IPS-20b (cell line): ENCODE measurements around the gene NUFIP2.
"Not testable (repeated sequence)": the region's sequence is repeated elsewhere in the genome, so short reads cannot be mapped to it uniquely, and the experiment has no call there.

Source experiments
- H3K27ac ChIP-seq: one replicate; pipeline ENCODE4 v1.5.1; 2013; ENCODE audit warnings: low read length
- H3K27me3 ChIP-seq: 2 replicates; pipeline ENCODE4 v1.6.1; 2013; ENCODE audit warnings: mild to moderate bottlenecking, low read length, inconsistent platforms; ENCODE audit not compliant: insufficient read depth
- H3K36me3 ChIP-seq: 2 replicates; pipeline ENCODE4 v1.6.1; 2013; ENCODE audit warnings: low read depth, mild to moderate bottlenecking, inconsistent platforms, low read length, moderate library complexity; ENCODE audit not compliant: insufficient read depth
- H3K4me1 ChIP-seq: 2 replicates; pipeline ENCODE4 v1.6.1; 2013; ENCODE audit warnings: mild to moderate bottlenecking, control low read depth, inconsistent platforms, low read length, moderate library complexity; ENCODE audit not compliant: insufficient read depth
- H3K4me3 ChIP-seq: 2 replicates; pipeline ENCODE4 v1.5.1; 2013; ENCODE audit warnings: mild to moderate bottlenecking, low read length, inconsistent platforms
- H3K9ac ChIP-seq: 2 replicates; pipeline ENCODE4 v1.6.1; 2013; ENCODE audit warnings: low read depth, mild to moderate bottlenecking, inconsistent platforms, low read length, moderate library complexity
- H3K9me3 ChIP-seq: 2 replicates; pipeline ENCODE4 v1.6.1; 2013; ENCODE audit warnings: mild to moderate bottlenecking, low read depth, low read length, inconsistent platforms; ENCODE audit not compliant: insufficient read depth

NUFIP2 gene, protein sequence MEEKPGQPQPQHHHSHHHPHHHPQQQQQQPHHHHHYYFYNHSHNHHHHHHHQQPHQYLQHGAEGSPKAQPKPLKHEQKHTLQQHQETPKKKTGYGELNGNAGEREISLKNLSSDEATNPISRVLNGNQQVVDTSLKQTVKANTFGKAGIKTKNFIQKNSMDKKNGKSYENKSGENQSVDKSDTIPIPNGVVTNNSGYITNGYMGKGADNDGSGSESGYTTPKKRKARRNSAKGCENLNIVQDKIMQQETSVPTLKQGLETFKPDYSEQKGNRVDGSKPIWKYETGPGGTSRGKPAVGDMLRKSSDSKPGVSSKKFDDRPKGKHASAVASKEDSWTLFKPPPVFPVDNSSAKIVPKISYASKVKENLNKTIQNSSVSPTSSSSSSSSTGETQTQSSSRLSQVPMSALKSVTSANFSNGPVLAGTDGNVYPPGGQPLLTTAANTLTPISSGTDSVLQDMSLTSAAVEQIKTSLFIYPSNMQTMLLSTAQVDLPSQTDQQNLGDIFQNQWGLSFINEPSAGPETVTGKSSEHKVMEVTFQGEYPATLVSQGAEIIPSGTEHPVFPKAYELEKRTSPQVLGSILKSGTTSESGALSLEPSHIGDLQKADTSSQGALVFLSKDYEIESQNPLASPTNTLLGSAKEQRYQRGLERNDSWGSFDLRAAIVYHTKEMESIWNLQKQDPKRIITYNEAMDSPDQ

DNA sequence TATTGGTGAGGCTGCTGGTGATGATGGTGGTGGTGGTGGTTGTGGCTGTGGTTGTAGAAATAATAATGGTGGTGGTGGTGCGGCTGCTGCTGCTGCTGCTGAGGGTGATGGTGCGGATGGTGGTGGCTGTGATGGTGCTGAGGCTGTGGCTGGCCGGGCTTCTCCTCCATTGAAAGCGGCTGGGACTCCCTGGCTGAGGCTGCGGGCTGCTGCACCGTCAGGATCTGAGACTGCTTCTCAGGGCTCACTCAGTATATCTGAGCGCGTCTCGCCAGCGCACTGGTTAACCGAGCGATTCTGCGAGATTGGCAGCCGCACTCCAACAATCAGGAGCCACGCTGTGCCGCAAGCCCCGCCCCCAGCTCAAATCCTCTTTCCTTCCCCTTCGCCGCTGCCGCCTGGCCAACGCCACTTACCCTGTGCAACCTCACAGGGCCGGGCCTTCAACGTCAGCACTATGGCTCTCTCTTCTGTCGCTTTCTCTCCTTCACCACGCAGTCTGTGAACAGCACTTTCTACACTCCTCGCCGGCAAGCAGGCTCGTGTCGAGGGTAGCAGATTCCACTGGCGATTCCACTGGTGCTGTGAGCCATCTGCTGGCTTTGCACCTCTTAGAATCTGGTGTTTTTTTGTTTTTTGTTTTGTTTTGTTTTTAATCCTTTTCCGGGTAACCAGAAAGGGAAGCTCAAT lies at the start of gene NUFIP2:
Gene NUFIP2, minus strand, starts transcription at position 259 of the 690 bp plus-strand sequence. Its CDS starts 89 bp downstream, at position 170.
- Histone ChIP-seq H3K9ac (peak within 1 kb of the TSS; percentile 97), H3K9me3 (no peaks in the 10 kb centered on the region), H3K27me3 (no peaks in the 10 kb centered on the region), H3K4me3 (peak within 1 kb of the TSS; percentile 95), H3K27ac (peak within 1 kb of the TSS; percentile 93), H3K36me3 (peaks cover 18% of the 10 kb centered on the region), H3K4me1 (peaks cover 5% of the 10 kb centered on the region; the same call in 1 of the 2 replicates)

DNA sequence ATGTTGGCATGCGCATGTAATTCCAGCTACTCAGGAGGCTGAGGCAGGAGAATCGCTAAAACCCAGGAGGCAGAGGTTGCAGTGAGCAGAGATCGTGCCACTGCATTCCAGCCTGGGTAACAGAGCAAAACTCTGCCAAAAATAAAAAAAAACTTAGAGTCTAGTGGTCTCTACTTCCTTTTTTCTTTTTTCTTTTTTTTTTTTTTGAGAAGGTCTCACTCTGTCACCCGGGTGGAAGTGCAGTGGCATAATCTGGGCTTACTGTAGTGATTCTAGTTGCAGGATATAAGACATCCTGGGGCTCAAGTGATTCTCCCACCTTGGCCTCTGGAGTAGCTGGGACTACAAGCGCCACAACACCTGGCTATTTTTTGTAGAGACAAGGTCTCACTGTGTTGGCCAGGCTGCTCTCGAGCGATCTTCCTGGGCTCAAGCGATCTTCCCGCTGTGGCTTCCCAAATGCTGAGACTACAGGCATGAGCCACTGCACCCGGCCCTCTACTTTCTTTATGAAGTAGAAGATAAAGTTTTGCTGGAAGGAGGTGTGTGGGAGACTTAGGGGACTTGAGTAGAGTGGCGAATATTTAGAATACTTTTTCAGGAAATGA lies 48.3 kb upstream of the NUFIP2 start:
- no peaks in the 10 kb centered on the region for H3K4me1 ChIP-seq
- H3K27ac ChIP-seq: no peak overlapping the region
- H3K27me3 ChIP-seq: no peaks in the 10 kb centered on the region
- H3K4me3 ChIP-seq: no peak overlapping the region
- no peak overlapping the region for H3K9ac ChIP-seq
- H3K36me3 ChIP-seq: no peaks in the 10 kb centered on the region
- no peaks in the 10 kb centered on the region for H3K9me3 ChIP-seq

DNA sequence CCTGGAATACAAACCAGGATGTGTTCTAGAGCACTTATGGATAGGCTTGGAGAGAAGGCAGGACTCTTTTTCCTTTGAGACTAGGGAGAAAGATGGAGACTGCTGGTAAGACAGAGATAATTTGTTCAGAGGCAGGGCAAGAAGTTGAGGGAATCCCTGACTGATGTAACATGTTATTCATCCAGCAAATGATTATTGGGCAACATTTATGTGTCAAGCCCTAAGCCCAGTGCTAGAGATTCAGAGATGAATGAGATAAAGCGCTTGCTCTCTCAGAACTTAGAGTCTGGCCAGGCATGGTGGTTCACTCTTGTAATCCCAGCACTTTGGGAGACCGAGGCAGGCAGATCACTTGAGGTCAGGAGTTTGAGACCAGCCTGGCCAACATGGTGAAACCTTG lies 47.8 kb upstream of the NUFIP2 start:
- Histone ChIP-seq H3K36me3 (no peaks in the 10 kb centered on the region), H3K9ac (no peak overlapping the region), H3K27me3 (no peaks in the 10 kb centered on the region), H3K4me3 (no peak overlapping the region), H3K4me1 (no peaks in the 10 kb centered on the region), H3K9me3 (no peaks in the 10 kb centered on the region), H3K27ac (no peak overlapping the region)

DNA sequence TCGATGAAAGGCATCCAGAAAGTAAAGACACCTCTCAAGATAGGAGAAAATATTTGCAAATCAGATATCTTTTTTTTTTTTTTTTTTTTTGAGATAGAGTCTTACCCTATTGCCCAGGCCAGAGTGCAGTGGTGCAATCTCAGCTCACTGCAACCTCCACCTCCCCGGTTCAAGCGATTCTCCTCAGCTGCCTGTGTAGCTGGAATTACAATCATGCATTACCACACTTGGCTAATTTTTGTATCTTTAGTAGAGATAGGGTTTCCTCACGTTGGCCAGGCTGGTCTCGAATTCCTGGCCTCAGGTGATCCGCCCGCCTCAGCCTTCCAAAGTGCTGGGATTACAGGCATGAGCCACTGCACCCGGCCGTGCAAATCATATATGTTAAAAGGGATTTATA lies 45.1 kb upstream of the NUFIP2 start:
- H3K4me3 ChIP-seq, H3K9ac ChIP-seq, H3K9me3 ChIP-seq, H3K27ac ChIP-seq, H3K4me1 ChIP-seq, H3K27me3 ChIP-seq, H3K36me3 ChIP-seq: not testable (repeated sequence)

GRCh38 chr17:29331708-29332085 lies 37.7 kb upstream of the NUFIP2 start:
- no peak overlapping the region for H3K9ac ChIP-seq
- H3K27me3 ChIP-seq: no peaks in the 10 kb centered on the region
- no peaks in the 10 kb centered on the region for H3K9me3 ChIP-seq
- no peaks in the 10 kb centered on the region for H3K36me3 ChIP-seq
- no peak overlapping the region for H3K27ac ChIP-seq
- no peak overlapping the region for H3K4me3 ChIP-seq
- no peaks in the 10 kb centered on the region for H3K4me1 ChIP-seq

GRCh38 chr17:29331075-29331707 lies 37.2 kb upstream of the NUFIP2 start:
- Histone ChIP-seq H3K27me3 (no peaks in the 10 kb centered on the region), H3K4me1 (no peaks in the 10 kb centered on the region), H3K9me3 (no peaks in the 10 kb centered on the region), H3K27ac (no peak overlapping the region), H3K9ac (no peak overlapping the region), H3K4me3 (no peak overlapping the region), H3K36me3 (no peaks in the 10 kb centered on the region)

DNA sequence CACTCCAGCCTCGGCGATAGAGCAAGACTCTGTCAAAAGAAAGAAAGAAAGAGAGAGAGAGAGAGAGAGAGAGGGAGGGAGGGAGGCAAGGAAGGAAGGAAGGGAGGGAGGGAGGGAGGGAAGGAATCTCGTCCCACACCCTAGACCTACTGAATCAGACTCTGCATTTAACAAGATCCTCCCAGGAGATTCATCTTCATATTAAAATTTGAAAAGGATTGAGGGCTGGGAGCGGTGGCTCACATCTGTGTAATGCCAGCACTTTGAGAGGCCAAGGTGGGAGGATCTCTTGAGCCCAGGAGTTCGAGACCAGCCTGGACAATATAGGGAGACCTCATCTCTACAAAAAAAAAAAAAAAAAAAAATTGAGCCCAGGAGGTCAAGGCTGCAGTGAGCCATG lies 33.5 kb upstream of the NUFIP2 start:
- Histone ChIP-seq H3K9ac (no peak overlapping the region), H3K27me3 (no peaks in the 10 kb centered on the region), H3K4me3 (no peak overlapping the region), H3K9me3 (no peaks in the 10 kb centered on the region), H3K27ac (no peak overlapping the region), H3K36me3 (no peaks in the 10 kb centered on the region), H3K4me1 (no peaks in the 10 kb centered on the region)

DNA sequence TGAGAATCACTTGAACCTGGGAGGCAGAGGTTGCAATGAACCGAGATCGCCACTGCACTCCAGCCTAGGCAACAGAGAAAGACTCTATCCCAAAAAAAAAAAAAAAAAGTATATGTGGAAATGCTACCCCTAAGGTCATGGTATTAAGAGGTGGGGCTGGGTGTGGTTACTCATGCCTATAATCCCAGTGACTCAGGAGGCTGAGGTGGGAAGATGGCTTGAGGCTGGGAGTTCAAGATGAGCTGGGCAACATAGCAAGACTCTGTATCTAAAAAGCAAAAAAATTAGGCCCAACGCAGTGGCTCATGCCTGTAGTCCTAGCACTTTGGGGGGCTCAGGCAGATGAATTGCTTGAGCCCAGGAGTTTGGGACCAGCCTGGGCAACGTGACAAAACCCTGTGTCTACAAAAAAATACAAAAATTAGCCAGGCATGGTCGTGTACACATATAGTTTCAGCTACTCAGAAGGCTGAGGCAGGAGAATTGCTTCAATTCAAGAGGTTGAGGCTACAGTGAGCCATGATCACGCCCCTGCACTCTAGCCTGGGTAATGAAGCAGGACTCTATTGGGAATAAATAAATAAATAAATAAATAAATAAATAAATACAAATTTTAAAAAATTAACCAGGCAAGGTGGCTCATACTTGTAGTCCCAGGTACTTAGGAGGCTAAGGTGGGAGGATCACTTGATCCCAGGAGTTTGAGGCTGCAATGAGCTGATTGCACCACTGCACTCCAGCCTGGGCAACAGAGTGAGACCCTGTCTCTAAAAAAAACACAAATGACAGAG lies 32.3 kb upstream of the NUFIP2 start:
- Histone ChIP-seq H3K4me3 (no peak overlapping the region), H3K9me3 (no peaks in the 10 kb centered on the region), H3K27ac (no peak overlapping the region), H3K4me1 (no peaks in the 10 kb centered on the region), H3K27me3 (no peaks in the 10 kb centered on the region), H3K36me3 (no peaks in the 10 kb centered on the region), H3K9ac (no peak overlapping the region)

GRCh38 chr17:29322363-29322762 lies 28.4 kb upstream of the NUFIP2 start:
- H3K4me1 ChIP-seq: no peaks in the 10 kb centered on the region

GRCh38 chr17:29303386-29303785 lies 9.4 kb upstream of the NUFIP2 start:
- H3K27me3 ChIP-seq: no peaks in the 10 kb centered on the region
- no peaks in the 10 kb centered on the region for H3K9me3 ChIP-seq
- H3K9ac ChIP-seq: no peak overlapping the region
- H3K4me1 ChIP-seq: no peaks in the 10 kb centered on the region
- no peak overlapping the region for H3K27ac ChIP-seq
- H3K36me3 ChIP-seq: no peaks in the 10 kb centered on the region
- no peak overlapping the region for H3K4me3 ChIP-seq

More at GRCh38 chr17:29322363-29322762, 28.4 kb upstream of the NUFIP2 start:
- no peak overlapping the region for H3K9ac ChIP-seq
- no peak overlapping the region for H3K4me3 ChIP-seq
- H3K36me3 ChIP-seq: no peaks in the 10 kb centered on the region
- no peak overlapping the region for H3K27ac ChIP-seq
- no peaks in the 10 kb centered on the region for H3K9me3 ChIP-seq
- H3K27me3 ChIP-seq: no peaks in the 10 kb centered on the region
